CD4-positive, alpha-beta T cell treated with Interferon gamma for 1 hour (primary cell): ENCODE results near the gene ELF2.
"Not testable (repeated sequence)": the region's sequence is repeated elsewhere in the genome, so short reads cannot be mapped to it uniquely, and the experiment has no call there.

Experiments
- DNase-seq: peaks from one replicate; pipeline ENCODE4 v3.0.0-alpha.2; 2020

ELF2 gene

DNA sequence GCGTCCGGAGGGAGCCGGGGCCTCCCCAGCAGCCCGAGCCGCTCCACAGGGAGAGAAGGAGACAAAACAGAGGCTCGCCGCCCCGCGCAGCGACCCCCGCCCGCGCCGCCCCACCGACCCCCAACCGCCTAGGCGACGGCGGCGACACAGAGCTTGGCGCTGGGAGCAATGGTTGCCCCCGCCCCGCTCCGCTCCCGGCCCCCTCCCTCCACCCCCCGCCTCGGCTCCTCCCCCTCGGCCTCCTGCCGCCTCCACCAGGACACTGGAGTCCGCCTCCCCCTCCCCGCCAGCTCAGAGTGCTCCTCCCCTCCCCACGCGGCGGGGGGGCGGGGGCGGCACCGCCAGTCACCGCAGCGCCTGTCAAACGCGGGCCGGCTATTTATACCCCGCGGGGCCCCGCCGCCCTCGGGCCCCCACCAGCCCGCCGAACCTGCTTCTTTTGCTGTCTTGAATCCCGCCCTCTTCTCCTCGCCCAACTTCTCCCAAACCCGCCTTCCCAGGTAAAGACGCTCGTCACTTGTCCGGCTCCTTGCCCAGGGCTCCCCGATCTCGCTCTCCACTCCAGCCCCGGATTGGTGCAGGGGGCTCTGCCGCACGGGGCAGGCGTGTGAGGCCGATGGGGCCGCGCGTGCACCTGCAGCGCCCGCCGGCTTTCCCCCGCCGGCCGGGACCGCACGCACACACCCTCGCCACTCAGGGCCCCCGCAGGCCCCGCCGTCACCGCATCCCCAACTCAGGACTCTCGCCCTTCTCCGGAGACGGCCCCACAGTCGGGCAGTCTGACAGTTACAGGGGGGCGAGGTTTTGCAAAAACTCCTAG lies at the start of gene ELF2:
Gene ELF2, minus strand, starts transcription at position 170 of the 820 bp plus-strand sequence. CDS start 39,517 bp downstream, outside the sequence.
- DNase-seq: peak; percentile 93

DNA sequence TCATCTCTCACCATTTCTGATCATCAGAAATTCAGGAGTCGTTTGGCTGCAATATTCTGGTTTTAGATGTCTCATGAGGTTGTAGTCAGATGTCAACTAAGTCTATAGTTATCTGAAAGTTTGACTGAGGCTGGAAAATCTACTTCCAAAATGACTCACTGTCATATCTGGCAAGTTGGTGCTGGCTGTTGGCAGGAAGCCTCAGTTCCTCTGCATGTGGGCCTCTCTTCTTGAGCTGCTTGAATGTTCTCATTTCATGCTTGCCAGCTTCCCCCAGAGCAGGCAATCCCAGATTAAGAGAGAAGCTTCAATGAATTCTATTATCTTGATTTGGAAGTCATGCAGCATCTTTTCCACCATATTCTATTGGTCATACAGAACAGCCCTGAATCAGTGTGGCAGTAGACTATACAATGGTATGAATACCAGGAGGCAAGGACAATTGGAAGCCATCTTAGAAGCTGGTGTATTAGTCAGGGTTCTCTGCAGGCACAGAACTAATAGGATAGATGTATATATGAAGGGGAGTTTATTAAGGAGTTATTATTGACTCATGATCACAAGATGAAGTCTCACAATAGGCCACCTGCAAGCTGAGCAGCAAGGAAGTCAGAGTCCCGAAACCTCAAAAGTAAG lies 46.8 kb upstream of the ELF2 start:
- DNase-seq: no peak

DNA sequence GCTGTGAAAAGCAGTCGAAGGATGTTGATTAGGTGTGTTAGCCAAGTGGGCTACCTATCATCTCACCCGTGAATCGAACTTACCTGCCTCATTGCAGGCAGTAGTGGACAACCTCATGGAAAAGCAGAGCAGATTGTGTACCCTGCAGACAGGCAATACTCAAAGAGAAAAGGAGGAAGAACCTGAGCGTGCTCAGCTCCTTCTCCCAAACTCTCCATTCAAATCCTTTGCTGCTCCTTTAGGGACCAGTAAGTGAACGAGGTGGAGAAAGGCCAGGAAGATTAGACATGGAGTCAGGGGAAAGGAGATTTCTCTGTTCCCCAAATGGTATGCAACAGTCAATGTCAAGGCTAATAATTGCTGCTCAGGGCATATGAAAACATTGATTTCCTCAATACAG lies 45.2 kb upstream of the ELF2 start:
- DNase-seq: no peak

DNA sequence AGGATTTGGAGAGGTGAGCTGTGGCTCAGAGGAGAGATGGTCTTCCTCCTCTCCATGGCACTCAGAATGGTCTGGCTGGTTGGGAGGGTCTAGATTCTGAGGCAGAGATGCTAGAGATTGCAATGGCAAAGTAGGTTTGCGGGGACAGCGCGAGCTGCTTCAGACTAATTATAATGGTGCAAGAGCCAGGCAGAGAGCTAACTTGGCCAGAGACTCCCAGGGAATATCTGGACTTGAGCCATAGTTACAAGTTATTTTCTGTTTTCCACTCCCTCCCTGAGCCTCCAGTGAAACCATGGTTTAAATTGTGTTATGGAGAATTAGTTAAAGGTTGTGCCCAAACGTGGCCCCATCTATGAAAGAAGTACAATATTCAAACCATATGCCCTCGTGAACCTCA lies 44.7 kb upstream of the ELF2 start:
- DNase-seq: no peak

DNA sequence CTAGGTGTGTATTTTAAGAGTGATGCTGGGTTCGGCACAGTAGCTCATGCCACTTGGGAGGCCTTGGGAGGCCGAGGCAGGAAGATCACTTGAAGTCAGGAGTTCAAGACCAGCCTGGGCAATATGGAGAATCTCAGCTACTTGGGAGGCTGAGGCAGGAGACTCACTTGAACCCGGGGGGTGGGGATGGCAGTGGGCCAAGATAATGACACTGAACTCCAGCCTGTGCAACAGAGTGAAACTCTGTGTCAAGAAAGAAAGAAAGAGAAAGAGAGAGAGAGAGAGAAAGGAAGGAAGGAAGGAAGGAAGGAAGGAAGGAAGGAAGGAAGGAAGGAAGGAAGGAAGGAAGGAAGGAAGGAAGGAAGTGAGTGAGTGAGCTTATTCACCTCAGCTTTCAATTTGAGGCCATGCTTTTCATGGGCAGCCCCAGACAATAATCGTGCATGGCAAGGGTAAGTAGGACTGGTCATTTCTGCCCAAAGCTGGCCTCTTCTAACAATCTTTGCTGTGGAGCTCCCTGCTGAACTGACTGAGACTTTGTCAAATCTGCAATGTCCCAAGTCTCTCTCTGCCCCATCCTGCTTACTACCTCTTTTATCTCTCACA lies 42.5 kb upstream of the ELF2 start:
- no peak for DNase-seq

DNA sequence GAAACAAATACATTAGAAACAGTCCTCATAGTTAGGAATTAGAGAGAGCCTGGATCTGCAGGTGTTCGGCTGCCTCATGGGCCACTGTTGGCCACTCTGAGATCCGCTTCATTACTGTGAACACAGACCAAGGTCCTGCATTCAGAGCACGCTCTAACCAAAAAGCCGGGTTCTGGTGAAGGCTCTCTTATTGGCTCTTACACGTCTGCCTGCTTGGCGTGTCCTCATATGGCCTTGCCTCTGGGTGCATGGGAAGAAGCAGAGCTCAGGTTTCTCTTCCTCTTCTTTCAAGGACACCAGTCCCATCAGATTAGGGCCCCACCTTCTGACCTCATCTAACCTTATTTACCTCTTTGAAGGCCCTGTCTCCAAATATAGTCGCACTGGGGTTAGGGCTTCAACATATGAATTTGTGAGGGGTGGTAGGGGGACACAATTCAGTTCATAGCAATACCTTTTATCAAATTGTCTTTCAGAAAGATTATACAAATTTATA lies 37.1 kb upstream of the ELF2 start:
- DNase-seq: peak; percentile 71

DNA sequence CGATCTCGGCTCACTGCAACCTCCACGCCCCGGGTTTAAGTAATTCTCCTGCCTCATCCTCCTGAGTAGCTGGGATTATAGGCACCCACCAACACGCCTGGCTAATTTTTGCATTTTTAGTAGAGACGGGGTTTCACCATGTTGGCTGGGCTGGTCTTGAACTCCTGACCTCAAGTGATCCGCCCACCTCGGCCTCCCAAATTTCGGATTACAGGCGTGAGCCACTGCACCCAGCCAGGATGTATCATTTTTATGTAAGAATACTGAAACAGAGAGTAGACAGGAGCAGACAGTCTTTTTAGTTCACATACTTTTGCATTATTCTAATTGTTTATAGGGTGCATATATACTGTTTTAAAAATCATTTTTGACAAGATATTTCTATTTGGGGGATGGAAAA lies 36.6 kb upstream of the ELF2 start:
- not testable (repeated sequence) for DNase-seq

DNA sequence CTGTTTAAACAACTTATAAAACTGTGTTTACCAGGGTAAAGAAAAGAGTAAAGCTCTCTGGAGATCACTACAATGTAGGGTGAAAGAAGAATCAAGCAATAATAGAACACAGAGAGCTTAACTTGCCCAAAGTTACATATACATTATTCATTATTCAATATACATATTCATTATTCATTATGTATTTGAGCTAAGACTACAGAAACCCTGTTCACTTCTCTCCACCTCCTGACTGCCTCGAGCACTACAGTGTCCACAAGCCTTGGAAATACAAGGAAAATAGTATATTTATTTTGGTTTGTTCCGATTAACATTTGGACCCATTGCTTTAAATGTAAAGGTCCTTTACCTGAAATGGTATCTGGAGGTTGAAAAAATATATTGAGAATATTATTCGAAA lies 35.9 kb upstream of the ELF2 start:
- no peak for DNase-seq

DNA sequence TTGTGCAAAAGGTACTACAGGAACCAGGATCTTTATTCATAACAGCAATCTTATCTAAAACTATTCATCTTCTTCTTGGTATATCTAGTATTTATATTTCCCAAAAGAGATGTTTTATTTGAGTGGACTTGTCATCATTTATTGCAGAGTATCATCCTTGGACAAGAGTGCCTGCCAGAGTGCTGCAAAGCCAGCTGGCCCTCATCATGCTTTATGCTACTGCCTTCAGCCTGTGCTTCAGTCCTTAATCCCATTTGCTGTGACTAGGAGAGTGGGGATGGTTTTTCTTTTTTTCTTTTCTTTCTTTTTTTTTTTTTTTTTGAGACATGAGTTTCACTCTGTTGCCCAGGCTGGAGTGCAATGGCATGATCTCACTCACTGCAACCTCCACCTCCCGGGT lies 33.5 kb upstream of the ELF2 start:
- no peak for DNase-seq

DNA sequence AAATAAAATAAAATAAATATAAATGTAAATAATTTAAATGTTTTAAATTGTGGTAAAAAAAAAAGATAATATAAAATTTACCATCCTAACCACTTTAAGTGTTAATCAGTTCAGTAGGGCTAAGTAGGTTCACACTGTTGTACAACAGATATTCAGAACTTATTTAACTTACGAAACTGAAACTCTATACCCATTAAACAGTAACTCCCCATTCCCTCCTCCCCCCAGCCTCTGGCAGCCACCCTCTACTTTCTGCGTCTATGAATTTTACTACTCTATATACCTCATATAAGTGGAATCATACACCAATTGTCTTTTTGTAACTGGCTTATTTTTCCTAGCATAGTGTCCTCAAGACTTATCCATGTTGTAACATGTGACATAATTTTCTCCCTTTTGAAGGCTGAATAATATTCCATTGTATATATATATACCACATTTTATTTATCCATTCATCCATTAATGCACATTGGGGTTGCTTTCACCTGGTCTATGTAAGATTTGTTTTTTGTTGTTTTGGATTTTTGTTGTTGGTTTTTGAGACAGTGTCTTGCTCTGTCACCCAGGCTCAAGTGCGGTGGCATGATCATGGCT lies 32.5 kb upstream of the ELF2 start:
- DNase-seq: no peak

DNA sequence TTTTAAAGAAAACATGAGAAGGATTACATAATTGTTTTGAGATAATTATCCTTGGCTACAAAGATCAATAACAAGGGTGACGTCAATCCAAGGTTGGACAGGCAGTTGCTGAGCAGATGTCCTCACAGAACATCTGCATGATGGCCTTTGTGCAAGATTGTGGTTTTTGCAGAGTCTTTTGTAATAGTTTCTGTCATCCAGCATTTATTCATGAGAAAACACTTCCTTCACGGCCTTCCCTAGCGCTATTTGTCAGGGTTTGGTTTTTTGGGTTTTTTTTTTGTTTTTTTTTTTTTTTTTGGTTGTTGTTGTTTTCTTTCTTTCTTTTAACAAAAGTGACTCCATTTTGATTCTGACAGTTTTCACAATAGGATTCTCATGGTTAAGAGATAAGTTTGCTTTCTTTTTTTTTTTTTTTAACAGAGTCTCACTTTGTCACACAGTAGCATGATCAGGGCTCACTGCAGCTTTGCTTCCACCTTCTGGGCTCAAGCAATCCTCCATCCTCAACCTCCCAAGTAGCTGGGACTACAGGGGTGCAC lies 31.5 kb upstream of the ELF2 start:
- DNase-seq: peak; percentile 65

DNA sequence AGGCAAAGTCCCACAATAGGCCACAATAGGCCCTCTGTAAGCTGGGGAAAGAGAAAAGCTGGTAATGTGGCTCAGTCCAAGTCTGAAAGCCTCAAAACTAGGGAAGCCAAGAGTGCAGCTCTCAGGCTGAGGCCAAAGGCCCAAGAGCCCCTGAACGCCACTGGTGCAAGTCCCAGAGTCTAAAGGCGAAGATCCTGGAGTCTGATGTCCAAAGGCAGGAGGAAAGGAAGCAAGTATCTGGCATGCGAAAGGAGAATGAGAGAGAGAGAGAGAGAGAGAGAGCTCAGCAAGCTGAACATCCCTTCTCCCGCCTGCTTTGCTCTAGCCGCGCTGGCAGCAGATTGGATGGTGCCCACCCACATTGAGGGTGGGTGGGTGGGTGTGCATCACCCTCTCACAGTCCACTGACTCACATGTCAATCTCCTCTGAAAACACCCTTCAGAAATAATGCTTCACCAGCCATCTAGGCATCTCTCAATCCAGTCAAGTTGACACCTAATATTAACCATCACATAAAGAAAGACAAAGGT lies 30.9 kb upstream of the ELF2 start:
- no peak for DNase-seq

DNA sequence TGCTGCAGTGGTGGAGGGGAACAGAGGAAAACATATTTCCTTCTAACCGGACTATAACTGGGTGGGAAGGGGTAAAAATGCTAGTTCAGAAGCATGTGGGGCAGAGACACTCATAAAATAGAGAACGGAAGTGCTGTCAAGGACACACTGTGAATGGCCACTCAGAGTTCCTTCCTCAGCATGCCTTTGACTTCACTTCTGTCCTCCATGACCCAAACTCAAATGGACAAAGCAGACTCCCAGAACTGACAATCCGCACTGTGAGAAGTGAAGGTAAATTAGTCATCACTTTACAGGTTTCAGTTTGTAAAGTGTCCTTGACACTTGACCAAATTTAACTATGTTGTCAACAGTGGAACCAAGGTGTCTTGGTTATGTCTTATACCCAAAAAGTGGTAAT lies 30.2 kb upstream of the ELF2 start:
- DNase-seq: no peak

DNA sequence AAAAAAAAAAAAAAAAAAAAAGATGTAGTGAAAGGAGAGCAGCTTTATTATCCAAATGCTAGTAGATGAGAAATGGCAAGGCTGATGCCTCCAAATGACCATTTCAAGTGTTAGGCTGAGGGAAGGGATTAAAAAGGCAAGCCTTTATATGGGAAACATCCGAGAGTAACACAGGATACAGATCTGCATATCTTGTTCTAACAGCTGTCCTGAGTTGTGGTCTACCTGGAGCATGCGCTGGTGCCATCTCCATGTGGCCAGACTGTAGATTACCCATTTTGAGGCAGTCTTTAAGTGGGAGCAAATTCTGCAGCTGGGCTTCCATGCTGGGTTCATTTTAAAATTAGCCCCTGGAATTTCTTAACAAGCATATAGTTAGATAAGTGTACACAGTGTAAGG lies 26.0 kb upstream of the ELF2 start:
- no peak for DNase-seq

DNA sequence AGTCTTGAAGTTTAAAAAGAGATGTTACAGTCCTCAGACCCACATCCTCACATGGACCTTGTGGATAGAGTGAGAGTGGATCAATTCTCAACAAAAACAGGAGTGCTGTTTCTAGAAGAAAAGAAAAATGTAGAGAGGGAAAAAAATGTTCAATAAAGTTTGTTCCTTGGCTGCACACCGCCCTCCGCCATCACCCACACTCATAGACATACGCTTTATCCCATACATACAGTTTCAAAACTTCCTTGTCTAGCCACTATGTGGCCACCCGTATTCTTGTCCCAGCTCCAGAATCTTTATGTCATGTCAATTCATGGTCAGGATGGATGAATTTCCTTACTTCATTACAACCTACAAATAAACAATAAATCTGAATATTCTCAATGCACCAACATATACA lies 23.5 kb upstream of the ELF2 start:
- DNase-seq: no peak

DNA sequence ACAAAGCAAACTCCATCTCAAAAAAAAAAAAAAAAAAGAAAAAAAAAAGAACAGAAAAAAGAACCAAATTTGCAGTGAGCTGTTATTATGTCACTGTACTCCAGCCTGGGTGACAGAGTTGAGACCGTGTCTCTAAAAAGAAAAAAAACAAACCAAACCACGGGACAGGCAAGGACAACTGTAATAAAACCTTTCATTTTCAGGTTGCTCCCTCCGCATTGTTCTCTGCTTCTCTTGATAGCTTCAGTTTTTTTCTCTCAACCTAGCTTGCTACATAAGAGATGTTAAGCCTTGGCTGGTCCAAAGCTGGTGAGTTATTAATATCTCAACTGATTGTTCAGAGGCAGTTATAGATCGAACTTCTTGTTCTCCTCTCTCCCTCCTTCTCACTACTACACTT lies 23.1 kb upstream of the ELF2 start:
- DNase-seq: no peak

DNA sequence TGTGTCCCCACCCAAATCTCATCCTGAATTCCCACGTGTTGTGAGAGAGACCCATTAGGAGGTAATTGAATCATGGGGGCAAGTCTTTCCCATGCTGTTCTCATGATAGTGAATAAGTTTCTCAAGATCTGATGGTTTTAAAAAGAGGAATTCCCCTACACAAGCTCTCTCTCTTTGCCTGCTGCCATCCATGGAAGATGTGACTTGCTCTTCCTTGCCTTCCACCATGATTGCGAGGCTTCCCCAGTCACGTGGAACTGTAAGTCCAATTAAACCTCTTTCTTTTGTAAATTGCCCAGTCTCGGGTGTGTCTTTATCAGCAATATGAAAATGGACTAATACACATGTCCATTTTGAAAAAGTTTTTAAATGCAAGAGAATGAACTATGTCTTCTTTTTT lies 20.2 kb upstream of the ELF2 start:
- DNase-seq: not testable (repeated sequence)

DNA sequence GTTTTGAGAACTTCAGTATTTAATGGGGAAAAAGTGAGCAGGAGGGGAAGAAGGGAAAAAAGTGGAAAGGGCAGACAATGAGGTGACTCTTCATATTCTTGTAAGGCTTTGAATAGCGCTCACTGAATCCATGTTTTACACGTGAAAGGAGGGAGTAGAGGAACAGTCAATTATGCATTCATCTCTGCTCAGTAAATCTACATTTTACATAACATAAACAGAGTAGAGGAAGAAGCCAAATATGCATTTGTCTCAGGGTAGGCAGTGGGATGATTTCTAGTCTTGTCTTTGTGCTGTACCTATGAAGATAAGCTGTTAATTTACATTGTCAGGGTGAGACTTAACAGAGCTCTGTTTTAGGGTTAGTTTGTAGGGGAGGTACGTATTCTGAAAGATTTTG lies 19.4 kb upstream of the ELF2 start:
- DNase-seq: no peak

DNA sequence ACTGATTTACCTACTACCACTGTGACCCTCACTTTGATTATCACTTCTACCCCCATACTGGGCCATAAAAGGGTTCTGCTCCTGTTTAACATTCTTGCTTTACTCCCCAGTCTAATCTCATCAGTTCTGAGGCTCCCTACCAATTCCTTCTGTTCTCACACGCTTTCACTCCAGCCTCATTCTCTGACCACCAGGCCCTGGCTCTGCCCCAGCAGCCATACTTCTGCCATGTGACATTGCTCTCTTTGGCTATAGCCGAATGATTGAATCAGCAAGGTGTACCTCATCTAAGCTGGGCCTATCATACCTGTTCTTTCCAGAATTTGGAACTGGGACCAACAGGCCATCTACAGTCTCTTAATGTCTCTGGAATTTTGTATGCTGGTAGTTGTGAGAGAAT lies 14.4 kb upstream of the ELF2 start:
- no peak for DNase-seq

DNA sequence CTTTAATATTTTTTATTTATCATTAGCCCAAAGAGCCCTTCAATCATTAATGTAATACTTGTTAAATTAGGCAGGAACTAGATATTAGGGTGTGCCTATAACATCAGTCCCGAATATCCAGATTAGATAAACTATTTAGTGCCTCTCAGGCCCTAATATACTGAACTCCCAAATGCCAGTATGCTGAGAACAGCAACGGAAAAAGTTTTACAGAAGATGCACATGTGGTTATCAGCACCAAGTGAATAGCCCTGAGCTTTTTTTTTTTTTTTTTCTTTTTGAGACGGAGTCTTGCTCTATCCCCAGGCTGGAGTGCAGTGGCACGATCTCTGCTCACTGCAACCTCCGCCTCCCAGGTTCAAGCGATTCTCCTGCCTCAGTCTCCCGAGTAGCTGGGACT lies 13.0 kb upstream of the ELF2 start:
- no peak for DNase-seq

DNA sequence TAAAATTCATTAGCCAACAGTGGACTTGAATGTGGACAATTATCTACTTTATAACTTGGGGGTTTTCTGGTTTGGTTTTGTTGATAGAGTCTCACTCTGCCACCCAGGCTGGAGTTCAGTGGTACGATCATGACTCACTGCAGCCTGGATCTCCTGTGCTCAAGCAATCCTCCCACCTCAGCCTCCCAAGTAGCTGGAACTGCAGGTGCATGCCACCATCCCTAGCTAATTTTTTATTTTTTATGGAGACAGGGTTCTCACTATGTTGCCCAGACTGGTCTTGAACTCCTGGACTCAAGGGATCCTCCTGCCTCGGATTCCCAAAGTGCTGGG lies 12.4 kb upstream of the ELF2 start:
- no peak for DNase-seq

DNA sequence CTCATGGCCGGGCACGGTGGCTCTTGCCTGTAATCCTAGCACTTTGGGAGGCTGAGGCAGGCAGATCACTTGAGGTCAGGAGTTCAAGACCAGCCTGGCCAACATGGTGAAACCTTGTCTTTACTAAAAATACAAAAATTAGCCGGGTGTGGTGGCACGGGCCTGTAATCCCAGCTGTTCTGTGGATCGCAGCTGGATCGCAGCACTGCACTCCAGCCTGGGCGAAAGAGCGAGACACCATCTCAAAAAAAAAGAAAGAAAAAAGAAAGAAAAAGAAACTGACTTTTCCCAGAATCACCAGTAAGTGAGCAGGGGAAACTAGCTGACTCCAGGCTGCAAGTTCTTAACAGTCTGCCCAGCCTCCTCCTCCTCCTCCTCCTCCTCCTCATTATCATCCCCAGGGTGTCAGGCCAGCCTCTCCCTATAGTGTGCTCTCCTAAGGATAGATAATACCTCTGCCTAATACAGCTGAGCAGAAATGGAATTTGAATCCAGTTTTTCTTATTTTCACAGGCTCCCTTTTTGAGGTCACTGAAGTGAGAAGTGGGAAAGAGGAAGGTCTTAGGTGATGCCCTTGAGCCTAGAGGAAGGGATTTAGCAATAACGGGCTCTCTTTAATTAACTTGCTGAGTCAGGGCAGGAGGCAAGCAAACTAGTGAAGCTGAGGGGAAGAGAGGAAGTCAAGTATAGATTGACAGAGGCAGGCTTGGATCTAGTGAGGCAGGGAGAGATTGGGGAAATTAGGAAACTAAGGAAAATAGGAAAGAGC lies 11.8 kb upstream of the ELF2 start:
- DNase-seq: peak; percentile 18

DNA sequence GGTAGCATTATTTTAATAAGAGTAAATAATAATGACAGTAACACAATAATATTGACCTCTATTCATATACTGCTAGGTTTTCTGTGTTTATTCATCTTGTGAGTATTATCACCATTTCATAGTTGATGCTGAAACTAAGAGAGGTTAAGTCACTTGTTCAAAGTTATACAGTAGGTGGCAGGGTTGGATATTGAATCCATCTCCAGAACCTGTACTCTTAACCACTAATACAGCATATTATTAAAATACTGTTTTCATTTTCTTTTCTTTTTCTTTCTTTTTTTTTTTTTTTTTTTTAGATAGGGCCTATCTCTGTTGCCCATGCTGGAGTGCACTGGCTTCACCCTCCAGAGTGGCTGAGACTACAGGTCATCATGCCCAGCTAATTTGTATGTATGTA lies 7.1 kb upstream of the ELF2 start:
- no peak for DNase-seq
